OCI-LY3 (cell line): ENCODE data around the gene TMEM52B.

Experiments used
- H2AFZ ChIP-seq: fragments of 200-600, 300-600 bp; shearing (Covaris generic); 2 replicates; pipeline ENCODE4 v1.6.0; 2014; ENCODE audit warnings: antibody characterized with exemption, low read depth, low read length
- H3K27ac ChIP-seq: fragments of 200-600, 300-600 bp; sonication (generic); 2 replicates; pipeline ENCODE4 v1.5.1; 2014; ENCODE audit warnings: mild to moderate bottlenecking, low read length, moderate library complexity, mixed read lengths
- H3K27me3 ChIP-seq: fragments of 200-600, 300-600 bp; sonication (generic); 2 replicates; pipeline ENCODE4 v1.6.1; 2014; ENCODE audit warnings: low read depth, low read length, mixed read lengths
- H3K36me3 ChIP-seq: fragments of 200-600, 300-600 bp; sonication (generic); replicated peaks from 2 replicates; pipeline ENCODE3; 2014; ENCODE audit warnings: low read depth, low read length, mixed read lengths
- H3K4me1 ChIP-seq: fragments of 300-600, 200-600 bp; sonication (generic); 2 replicates; pipeline ENCODE4 v1.6.1; 2014; ENCODE audit warnings: low read length, mixed read lengths
- H3K4me2 ChIP-seq: fragments of 200-600, 300-600 bp; sonication (generic); 2 replicates; pipeline ENCODE4 v1.6.1; 2014; ENCODE audit warnings: low read length, mixed read lengths
- H3K4me3 ChIP-seq: fragments of 300-600, 200-600 bp; sonication (generic); 2 replicates; pipeline ENCODE4 v1.5.1; 2014; ENCODE audit warnings: antibody characterized with exemption, mild to moderate bottlenecking, low read length, moderate library complexity
- H3K79me2 ChIP-seq: fragments of 300-600, 200-600 bp; shearing (Covaris generic); 2 replicates; pipeline ENCODE4 v1.6.1; 2014; ENCODE audit warnings: mild to moderate bottlenecking, low read length, mixed read lengths
- H3K9ac ChIP-seq: fragments of 300-600, 200-600 bp; shearing (Covaris generic); 2 replicates; pipeline ENCODE4 v1.6.0; 2014; ENCODE audit warnings: mild to moderate bottlenecking, low read length, moderate library complexity
- H3K9me3 ChIP-seq: fragments of 200-600, 300-600 bp; shearing (Covaris generic); 2 replicates; pipeline ENCODE4 v1.6.1; 2014; ENCODE audit warnings: low read length, mixed read lengths; ENCODE audit not compliant: insufficient read depth
- H4K20me1 ChIP-seq: fragments of 200-600, 300-600 bp; sonication (generic); 2 replicates; pipeline ENCODE4 v1.6.1; 2016; ENCODE audit warnings: low read length, mixed read lengths; ENCODE audit not compliant: insufficient read depth
- EZH2phosphoT487 ChIP-seq: fragments of 200-600 bp; shearing (Covaris generic); IDR thresholded peaks from 2 replicates; pipeline ENCODE4 v1.6.1; 2018; ENCODE audit warnings: antibody characterized with exemption, mixed run types, low read depth
- TF ChIP-seq, protein P1 (sequence below): fragments of 200-600, 300-600 bp; sonication (generic); IDR thresholded peaks from 2 replicates; pipeline ENCODE4 v1.5.1; 2014; ENCODE audit warnings: antibody characterized with exemption, low read length, low read depth

TMEM52B gene

DNA sequence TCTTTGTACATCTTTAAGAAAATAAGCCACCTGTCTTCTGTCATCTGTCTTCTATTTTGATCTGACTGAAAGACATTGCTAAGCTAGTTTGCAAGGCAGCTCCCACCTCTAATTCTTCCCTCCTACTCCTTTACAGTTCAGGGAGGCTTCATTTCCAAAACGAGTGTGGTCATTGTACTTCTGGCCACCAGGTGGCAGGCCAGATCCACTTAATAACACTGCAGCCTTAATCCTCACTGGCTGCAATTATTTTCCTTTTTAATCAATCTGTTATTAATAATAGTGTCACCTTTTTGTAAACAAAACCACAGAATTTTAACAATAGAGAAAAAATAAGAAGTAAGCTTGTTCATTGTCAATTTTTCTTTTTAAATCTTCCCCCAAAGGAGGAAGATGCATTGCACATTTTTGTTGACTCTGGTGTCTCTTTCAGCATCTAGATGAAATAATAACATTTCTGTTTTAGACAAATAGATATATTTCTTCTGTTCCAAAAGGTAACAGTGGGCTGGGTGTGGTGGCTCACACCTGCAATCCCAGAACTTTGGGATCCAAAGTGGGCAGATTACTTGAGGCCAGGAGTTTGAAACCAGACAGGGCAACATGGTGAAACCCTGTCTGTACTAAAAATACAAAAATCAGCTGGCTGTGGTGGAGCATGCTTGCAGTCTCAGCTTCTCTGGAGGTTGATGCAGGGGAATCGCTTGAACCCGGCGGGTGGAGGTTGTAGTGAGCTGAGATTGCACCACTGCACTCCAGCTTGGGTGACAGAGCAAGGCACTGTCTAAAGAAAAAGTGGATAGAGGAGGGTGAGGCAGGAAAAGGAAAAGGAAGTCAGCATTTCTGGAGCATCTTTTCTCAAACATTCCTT is 57.2 kb downstream of the TMEM52B start:
- Histone ChIP-seq H3K4me1 (no peaks in the 10 kb centered on the region), H3K4me2 (no peak overlapping the region), H3K79me2 (no peaks in the 10 kb centered on the region), H4K20me1 (no peaks in the 10 kb centered on the region), H3K27ac (no peak overlapping the region), H2AFZ (no peak overlapping the region), H3K4me3 (no peak overlapping the region), H3K9ac (no peak overlapping the region), H3K27me3 (peaks cover 8% of the 10 kb centered on the region; the same call in 1 of the 2 replicates), H3K36me3 (no peaks in the 10 kb centered on the region), H3K9me3 (peaks cover 5% of the 10 kb centered on the region; the same call in 1 of the 2 replicates)
- no peak for TF ChIP-seq EZH2phosphoT487
- TF ChIP-seq, protein P1, sequence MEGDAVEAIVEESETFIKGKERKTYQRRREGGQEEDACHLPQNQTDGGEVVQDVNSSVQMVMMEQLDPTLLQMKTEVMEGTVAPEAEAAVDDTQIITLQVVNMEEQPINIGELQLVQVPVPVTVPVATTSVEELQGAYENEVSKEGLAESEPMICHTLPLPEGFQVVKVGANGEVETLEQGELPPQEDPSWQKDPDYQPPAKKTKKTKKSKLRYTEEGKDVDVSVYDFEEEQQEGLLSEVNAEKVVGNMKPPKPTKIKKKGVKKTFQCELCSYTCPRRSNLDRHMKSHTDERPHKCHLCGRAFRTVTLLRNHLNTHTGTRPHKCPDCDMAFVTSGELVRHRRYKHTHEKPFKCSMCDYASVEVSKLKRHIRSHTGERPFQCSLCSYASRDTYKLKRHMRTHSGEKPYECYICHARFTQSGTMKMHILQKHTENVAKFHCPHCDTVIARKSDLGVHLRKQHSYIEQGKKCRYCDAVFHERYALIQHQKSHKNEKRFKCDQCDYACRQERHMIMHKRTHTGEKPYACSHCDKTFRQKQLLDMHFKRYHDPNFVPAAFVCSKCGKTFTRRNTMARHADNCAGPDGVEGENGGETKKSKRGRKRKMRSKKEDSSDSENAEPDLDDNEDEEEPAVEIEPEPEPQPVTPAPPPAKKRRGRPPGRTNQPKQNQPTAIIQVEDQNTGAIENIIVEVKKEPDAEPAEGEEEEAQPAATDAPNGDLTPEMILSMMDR, result peak; percentile 88

DNA sequence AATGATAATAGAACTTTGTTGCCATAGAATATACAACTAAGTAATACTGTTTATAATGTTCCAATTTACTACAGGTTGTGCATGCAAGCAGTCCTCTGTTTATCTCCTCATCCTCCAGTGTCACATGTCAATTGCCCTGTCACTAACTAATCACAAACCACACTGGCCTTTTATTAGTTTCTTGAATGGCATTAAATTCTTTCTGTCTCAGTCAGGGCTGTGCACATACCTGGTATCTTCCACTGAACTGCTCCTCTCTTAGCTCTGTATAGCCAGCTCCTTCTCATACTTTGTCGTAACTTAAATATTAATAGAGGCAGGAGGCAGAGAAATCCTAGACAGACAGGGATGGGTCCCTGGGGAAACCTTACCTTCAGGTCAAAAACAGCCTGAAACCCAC is 57.9 kb downstream of the TMEM52B start:
- peaks cover 14% of the 10 kb centered on the region; the same call in 1 of the 2 replicates for H3K27me3 ChIP-seq
- no peak overlapping the region for H2AFZ ChIP-seq
- no peaks in the 10 kb centered on the region for H3K36me3 ChIP-seq
- H3K27ac ChIP-seq, result no peak overlapping the region
- no peaks in the 10 kb centered on the region for H3K79me2 ChIP-seq
- H4K20me1 ChIP-seq, result no peaks in the 10 kb centered on the region
- H3K4me3 ChIP-seq, result no peak overlapping the region
- peaks cover 5% of the 10 kb centered on the region; the same call in 1 of the 2 replicates for H3K9me3 ChIP-seq
- H3K4me2 ChIP-seq, result no peak overlapping the region
- no peak overlapping the region for H3K9ac ChIP-seq
- TF ChIP-seq, protein P1, result no peak
- TF ChIP-seq EZH2phosphoT487, result no peak
- no peaks in the 10 kb centered on the region for H3K4me1 ChIP-seq

DNA sequence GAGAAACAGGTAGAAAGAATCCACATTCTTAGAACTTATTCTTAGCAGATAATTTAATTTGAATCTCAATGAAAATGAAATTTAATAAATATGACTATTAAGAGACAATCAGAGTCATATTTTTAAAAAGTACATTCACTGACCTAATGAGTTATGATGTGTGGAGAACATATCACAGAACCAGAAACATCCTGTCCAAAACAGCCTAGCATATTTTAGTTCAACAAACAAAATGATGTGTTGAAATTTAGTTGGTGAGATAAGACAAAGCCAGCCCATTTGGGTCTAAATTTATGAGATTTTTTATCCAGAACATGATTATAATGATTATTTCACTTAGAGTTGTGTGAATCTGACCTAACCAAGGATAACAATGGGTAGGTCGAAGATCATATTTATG is 59.7 kb downstream of the TMEM52B start:
- H3K27ac ChIP-seq, result no peak overlapping the region
- H4K20me1 ChIP-seq, result no peaks in the 10 kb centered on the region
- peaks cover 28% of the 10 kb centered on the region for H3K27me3 ChIP-seq
- H3K79me2 ChIP-seq, result no peaks in the 10 kb centered on the region
- H3K36me3 ChIP-seq, result no peaks in the 10 kb centered on the region
- H3K9me3 ChIP-seq, result peaks cover 5% of the 10 kb centered on the region; the same call in 1 of the 2 replicates
- H2AFZ ChIP-seq, result no peak overlapping the region
- no peak overlapping the region for H3K9ac ChIP-seq
- TF ChIP-seq EZH2phosphoT487, result no peak
- TF ChIP-seq, protein P1, result no peak
- H3K4me2 ChIP-seq, result no peak overlapping the region
- H3K4me3 ChIP-seq, result no peak overlapping the region
- peaks cover 2% of the 10 kb centered on the region; the same call in 1 of the 2 replicates for H3K4me1 ChIP-seq

DNA sequence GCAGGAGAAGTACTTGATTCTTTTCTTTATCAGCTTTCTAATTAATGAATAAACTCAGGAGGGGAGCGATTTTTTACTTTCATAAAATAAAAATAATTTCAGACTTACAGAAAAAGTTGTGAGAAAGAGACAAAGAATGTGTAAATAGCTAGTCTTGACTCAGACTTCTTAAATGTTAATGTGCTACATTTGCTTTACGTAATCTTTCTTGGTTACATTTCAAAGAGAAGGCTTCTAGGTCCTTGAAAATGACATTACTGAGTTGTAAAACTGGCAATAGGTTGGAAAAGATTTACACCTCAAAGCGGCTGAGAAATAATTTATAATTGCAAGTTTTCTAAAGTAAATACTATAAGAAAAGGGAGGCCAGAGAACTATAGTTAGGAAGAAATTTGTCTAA is 62.5 kb downstream of the TMEM52B start:
- Histone ChIP-seq H3K79me2 (no peaks in the 10 kb centered on the region), H3K27me3 (peaks cover 40% of the 10 kb centered on the region), H4K20me1 (no peaks in the 10 kb centered on the region), H3K4me3 (no peak overlapping the region), H3K27ac (no peak overlapping the region), H2AFZ (no peak overlapping the region), H3K4me1 (peaks cover 3% of the 10 kb centered on the region; the same call in 1 of the 2 replicates), H3K9me3 (no peaks in the 10 kb centered on the region), H3K4me2 (no peak overlapping the region), H3K36me3 (no peaks in the 10 kb centered on the region), H3K9ac (no peak overlapping the region)
- TF ChIP-seq, protein P1, result no peak
- TF ChIP-seq EZH2phosphoT487, result no peak
